SKM-1 treated with dmso at 0.1 percent for 144 hours (cell line): ENCODE results near the gene KIF26A.

ENCODE experiments used
- DNase-seq: peaks from one replicate; lab custom pipeline; 2025; ENCODE audit not compliant: unreplicated experiment; lab: John Stamatoyannopoulos, UW

The KIF26A gene

GRCh38 chr14:104112609-104113571 lies 25.5 kb upstream of the KIF26A start:
- DNase-seq: no peak

GRCh38 chr14:104113631-104114420 lies 24.6 kb upstream of the KIF26A start:
- DNase-seq: no peak

GRCh38 chr14:104114421-104115130 lies 23.8 kb upstream of the KIF26A start:
- DNase-seq: no peak

GRCh38 chr14:104115131-104115600 lies 23.2 kb upstream of the KIF26A start:
- DNase-seq: no peak

- DNase-seq: no peak
These were observed 22.6 kb upstream of the KIF26A start for GRCh38 chr14:104115691-104116287.

- no peak for DNase-seq
These were observed 22.1 kb upstream of the KIF26A start for GRCh38 chr14:104116288-104116755.

- DNase-seq: no peak
These were observed 21.5 kb upstream of the KIF26A start for GRCh38 chr14:104116756-104117340.

- DNase-seq: no peak
These were observed 20.9 kb upstream of the KIF26A start for GRCh38 chr14:104117341-104118005.

- no peak for DNase-seq
These were observed 20.2 kb upstream of the KIF26A start for GRCh38 chr14:104118006-104118844.

- no peak for DNase-seq
These were observed 19.3 kb upstream of the KIF26A start for GRCh38 chr14:104119119-104119487.

GRCh38 chr14:104119488-104120251 lies 18.7 kb upstream of the KIF26A start:
- DNase-seq: no peak

GRCh38 chr14:104120281-104120741 lies 18.1 kb upstream of the KIF26A start:
- no peak for DNase-seq

- no peak for DNase-seq
These were observed 17.2 kb upstream of the KIF26A start for GRCh38 chr14:104121142-104121541.

- no peak for DNase-seq
These were observed 14.5 kb upstream of the KIF26A start for GRCh38 chr14:104123879-104124278.

GRCh38 chr14:104125011-104125410 lies 13.4 kb upstream of the KIF26A start:
- DNase-seq: no peak

GRCh38 chr14:104126753-104127152 lies 11.6 kb upstream of the KIF26A start:
- DNase-seq: no peak

GRCh38 chr14:104128981-104129380 lies 9.4 kb upstream of the KIF26A start:
- DNase-seq: no peak

- DNase-seq: no peak
These were observed 8.8 kb upstream of the KIF26A start for GRCh38 chr14:104129556-104129955.
